HG03108 (cell line): ENCODE data around the gene NRP1.
"Not testable (repeated sequence)": the region's sequence is repeated elsewhere in the genome, so short reads cannot be mapped to it uniquely, and the experiment has no call there.

Experiments used
- ATAC-seq: cut with Tn5 transposase; IDR thresholded peaks from one replicate; pipeline ENCODE4 v1.9.1; 2021; ENCODE audit warnings: moderate library complexity; ENCODE audit not compliant: unreplicated experiment

Gene NRP1

GRCh38 chr10:33334153-33334804 is at the start of gene NRP1:
Gene NRP1, minus strand, starts transcription at chr10:33334667. Its CDS starts 285 bp downstream, at chr10:33334382.
- ATAC-seq: no peak

GRCh38 chr10:33384201-33384600 is 49.7 kb upstream of the NRP1 start:
- not testable (repeated sequence) for ATAC-seq

GRCh38 chr10:33382921-33383713 is 48.6 kb upstream of the NRP1 start:
- ATAC-seq: no peak

GRCh38 chr10:33382216-33382600 is 47.7 kb upstream of the NRP1 start:
- no peak for ATAC-seq

GRCh38 chr10:33381451-33382215 is 47.2 kb upstream of the NRP1 start:
- no peak for ATAC-seq

GRCh38 chr10:33377658-33378025 is 43.2 kb upstream of the NRP1 start:
- ATAC-seq: no peak

- no peak for ATAC-seq
These were observed 42.6 kb upstream of the NRP1 start for GRCh38 chr10:33376976-33377657.

GRCh38 chr10:33376476-33376875 is 42.0 kb upstream of the NRP1 start:
- ATAC-seq: no peak

GRCh38 chr10:33373263-33373662 is 38.8 kb upstream of the NRP1 start:
- no peak for ATAC-seq

- no peak for ATAC-seq
These were observed 36.8 kb upstream of the NRP1 start for GRCh38 chr10:33371234-33371633.

- ATAC-seq: no peak
These were observed 36.0 kb upstream of the NRP1 start for GRCh38 chr10:33370434-33370930.

- ATAC-seq: no peak
These were observed 33.6 kb upstream of the NRP1 start for GRCh38 chr10:33368086-33368485.

- no peak for ATAC-seq
These were observed 31.5 kb upstream of the NRP1 start for GRCh38 chr10:33365871-33366411.

GRCh38 chr10:33365301-33365700 is 30.8 kb upstream of the NRP1 start:
- ATAC-seq: no peak

GRCh38 chr10:33363106-33363505 is 28.6 kb upstream of the NRP1 start:
- no peak for ATAC-seq

GRCh38 chr10:33358016-33358415 is 23.5 kb upstream of the NRP1 start:
- ATAC-seq: no peak

- no peak for ATAC-seq
These were observed 20.8 kb upstream of the NRP1 start for GRCh38 chr10:33355274-33355673.

- ATAC-seq: no peak
These were observed 19.4 kb upstream of the NRP1 start for GRCh38 chr10:33353853-33354252.

- ATAC-seq: no peak
These were observed 18.9 kb upstream of the NRP1 start for GRCh38 chr10:33353334-33353733.

- ATAC-seq: no peak
These were observed 18.1 kb upstream of the NRP1 start for GRCh38 chr10:33352615-33353014.

GRCh38 chr10:33352175-33352574 is 17.7 kb upstream of the NRP1 start:
- no peak for ATAC-seq
